ENCODE data around the gene CEP89.

Gene CEP89

DNA sequence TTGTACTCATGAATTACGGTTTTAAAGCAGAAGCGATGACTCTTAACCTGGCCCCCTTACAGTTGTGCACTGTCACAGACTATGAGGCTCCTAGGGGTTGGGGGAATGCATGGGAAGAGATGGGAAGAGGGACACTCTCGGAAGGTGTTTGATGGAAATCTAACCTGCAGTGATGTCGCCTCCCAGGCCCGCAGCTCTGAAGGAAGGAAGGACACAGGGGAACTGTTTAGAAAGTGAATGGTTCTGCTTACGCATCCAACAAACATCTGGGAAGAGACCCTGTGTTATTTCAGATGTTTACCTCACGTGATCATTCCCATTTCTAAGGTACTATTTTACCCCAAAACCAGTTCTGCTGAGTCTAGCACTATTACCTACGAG, 54.2 kb downstream of the CEP89 start:
- ChIA-PET CTCF (interaction anchor here (1.0 to 1.3 kb wide), 3 partner anchors 8 to 9 kb away, joined by 3 read pairs; no protein-coding TSS in a partner anchor), POLR2A (no interaction called here)
- DNase-seq (ENCODE audit: extremely low spot score): no peak
- TF ChIP-seq, protein P1, sequence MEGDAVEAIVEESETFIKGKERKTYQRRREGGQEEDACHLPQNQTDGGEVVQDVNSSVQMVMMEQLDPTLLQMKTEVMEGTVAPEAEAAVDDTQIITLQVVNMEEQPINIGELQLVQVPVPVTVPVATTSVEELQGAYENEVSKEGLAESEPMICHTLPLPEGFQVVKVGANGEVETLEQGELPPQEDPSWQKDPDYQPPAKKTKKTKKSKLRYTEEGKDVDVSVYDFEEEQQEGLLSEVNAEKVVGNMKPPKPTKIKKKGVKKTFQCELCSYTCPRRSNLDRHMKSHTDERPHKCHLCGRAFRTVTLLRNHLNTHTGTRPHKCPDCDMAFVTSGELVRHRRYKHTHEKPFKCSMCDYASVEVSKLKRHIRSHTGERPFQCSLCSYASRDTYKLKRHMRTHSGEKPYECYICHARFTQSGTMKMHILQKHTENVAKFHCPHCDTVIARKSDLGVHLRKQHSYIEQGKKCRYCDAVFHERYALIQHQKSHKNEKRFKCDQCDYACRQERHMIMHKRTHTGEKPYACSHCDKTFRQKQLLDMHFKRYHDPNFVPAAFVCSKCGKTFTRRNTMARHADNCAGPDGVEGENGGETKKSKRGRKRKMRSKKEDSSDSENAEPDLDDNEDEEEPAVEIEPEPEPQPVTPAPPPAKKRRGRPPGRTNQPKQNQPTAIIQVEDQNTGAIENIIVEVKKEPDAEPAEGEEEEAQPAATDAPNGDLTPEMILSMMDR (IDR thresholded peaks at IDR 0.05; ENCODE audit: control extremely low read depth, extremely low read depth, low read depth, missing control alignments): no peak

- TF ChIP-seq, protein P1 (IDR thresholded peaks at IDR 0.05; ENCODE audit: control extremely low read depth, extremely low read depth, low read depth, missing control alignments): no peak
- ChIA-PET CTCF (interaction anchor here (1.0 to 1.3 kb wide), 3 partner anchors 8 to 9 kb away, joined by 3 read pairs; no protein-coding TSS in a partner anchor), POLR2A (no interaction called here)
Measured at GRCh38 chr19:32916969-32917615, 54.7 kb downstream of the CEP89 start.

DNA sequence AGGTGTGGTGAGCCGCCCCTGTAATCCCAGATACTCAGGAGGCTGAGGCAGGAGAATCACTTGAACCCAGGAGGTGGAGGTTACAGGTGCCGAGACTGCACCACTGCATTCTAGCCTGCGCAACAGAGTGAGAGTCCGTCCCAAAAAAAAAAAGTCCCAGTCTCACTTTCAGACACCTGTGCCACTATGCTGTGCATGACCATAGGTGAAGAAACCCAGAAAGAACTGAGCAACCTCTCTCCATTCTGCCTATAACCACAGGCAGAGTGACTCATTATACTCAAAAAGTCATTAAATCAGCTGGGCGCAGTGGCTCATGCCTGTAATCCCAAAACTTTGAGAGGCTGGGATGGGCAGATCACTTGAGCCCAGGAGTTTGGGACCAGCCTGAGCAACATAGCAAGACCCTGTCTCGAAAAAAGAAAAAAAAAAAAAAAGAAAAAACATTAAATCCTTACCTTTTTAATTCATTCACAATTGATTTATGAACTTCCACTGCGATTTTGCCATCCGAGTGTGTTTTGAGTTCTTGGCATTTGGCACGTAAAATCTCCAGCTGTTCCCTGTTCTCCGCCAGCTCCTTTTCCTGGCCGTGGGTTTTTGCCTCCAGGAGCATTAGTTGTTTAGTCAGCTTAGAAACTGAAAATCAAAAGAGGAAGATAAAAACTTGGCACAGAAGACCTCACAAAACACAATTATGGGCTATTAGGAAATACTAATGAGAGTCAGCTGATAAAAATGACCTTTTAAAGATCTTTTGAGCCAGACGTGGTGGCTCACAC, 56.7 kb downstream of the CEP89 start:
- ChIA-PET POLR2A (no interaction called here), CTCF (interaction anchor here (1.0 kb wide), 1 partner anchor 10 kb away, joined by 3 read pairs; no protein-coding TSS in a partner anchor)

More at GRCh38 chr19:32916969-32917615, 54.7 kb downstream of the CEP89 start:
- DNase-seq (ENCODE audit: extremely low spot score): no peak

DNA sequence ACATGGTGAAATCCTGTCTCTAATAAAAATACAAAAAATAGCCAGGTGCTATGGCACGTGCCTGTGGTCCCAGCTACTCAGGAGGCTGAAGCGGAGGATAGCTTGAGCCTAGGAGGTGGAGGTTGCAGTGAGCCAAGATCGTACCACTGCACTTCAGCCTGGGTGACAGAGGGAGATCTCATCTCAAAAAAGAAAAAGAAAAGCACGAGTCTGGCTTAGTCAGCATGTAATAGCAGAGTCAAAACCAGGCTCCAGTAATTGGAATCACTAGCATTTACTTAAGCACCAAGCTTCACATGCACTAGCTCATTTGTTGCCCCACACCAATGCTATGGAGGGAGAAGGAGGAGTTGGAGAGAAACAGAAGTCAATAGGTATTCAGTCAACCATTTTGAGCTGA, 60.3 kb downstream of the CEP89 start:
- CTCF ChIA-PET: interaction anchor here (1.6 kb wide), 1 partner anchor 10 kb away, joined by 3 read pairs; no protein-coding TSS in a partner anchor
- TF ChIP-seq, protein P1 (IDR thresholded peaks at IDR 0.05; ENCODE audit: control extremely low read depth, extremely low read depth, low read depth, missing control alignments): no peak
- POLR2A ChIA-PET: no interaction called here
- DNase-seq (ENCODE audit: extremely low spot score): no peak

More for the DNA sequence above, 56.7 kb downstream of the CEP89 start:
- no peak for DNase-seq (ENCODE audit: extremely low spot score)
- TF ChIP-seq, protein P1 (IDR thresholded peaks at IDR 0.05; ENCODE audit: control extremely low read depth, extremely low read depth, low read depth, missing control alignments): no peak

GRCh38 chr19:32910874-32911273, 60.9 kb downstream of the CEP89 start:
- TF ChIP-seq, protein P1 (IDR thresholded peaks at IDR 0.05; ENCODE audit: control extremely low read depth, extremely low read depth, low read depth, missing control alignments): no peak
- CTCF ChIA-PET: interaction anchor here (1.1 to 1.6 kb wide), 2 partner anchors 11 to 45 kb away, joined by 3 read pairs; no protein-coding TSS in a partner anchor
- POLR2A ChIA-PET: no interaction called here
- no peak for DNase-seq (ENCODE audit: extremely low spot score)

DNA sequence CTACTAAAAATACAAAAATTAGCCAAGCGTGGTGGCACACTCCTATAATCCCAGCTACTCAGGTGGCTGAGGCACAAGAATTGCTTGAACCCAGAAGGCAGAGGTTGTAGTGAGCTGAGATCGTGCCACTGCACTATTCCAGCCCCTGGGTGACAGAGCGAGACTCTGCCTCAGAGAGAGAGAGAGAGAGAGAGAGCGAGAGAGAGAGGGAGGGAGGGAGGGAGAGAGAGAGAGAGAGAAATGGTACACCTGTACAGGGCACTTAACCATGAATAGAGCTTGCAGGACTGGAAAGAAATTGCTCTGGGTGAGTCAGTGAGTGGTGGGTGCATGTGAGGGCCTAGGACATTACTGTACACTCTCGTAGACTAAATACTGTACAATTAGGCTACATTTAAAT, 61.7 kb downstream of the CEP89 start:
- ChIA-PET POLR2A (interaction anchor here (0.7 kb wide), 1 partner anchor 159 kb away, joined by 3 read pairs; no protein-coding TSS in a partner anchor), CTCF (interaction anchor here (1.1 to 1.2 kb wide), 2 partner anchors 14 to 44 kb away, joined by 3 read pairs; no protein-coding TSS in a partner anchor)
- DNase-seq (ENCODE audit: extremely low spot score): no peak
- TF ChIP-seq, protein P1 (IDR thresholded peaks at IDR 0.05; ENCODE audit: control extremely low read depth, extremely low read depth, low read depth, missing control alignments): no peak
